Trophoblast cell (in vitro differentiated cells and primary cell): ENCODE results near the gene RGP1.

ENCODE experiments used
- DNase-seq, 2 donors: peaks; one replicate each; pipeline ENCODE4 v3.0.0-alpha.2; 2016
- H2AFZ ChIP-seq: 2 replicates; pipeline ENCODE4 v1.6.1; 2013; ENCODE audit warnings: low read length, moderate library complexity, mild to moderate bottlenecking; ENCODE audit not compliant: insufficient read depth, poor library complexity
- H2AK5ac ChIP-seq: 2 replicates; pipeline ENCODE4 v1.6.1; 2013; ENCODE audit warnings: mild to moderate bottlenecking, low read length
- H2BK120ac ChIP-seq: 2 replicates; pipeline ENCODE4 v1.6.1; 2013; ENCODE audit warnings: low read length, mild to moderate bottlenecking, moderate library complexity; ENCODE audit not compliant: insufficient read depth, poor library complexity
- H2BK12ac ChIP-seq: 2 replicates; pipeline ENCODE4 v1.6.1; 2013; ENCODE audit warnings: mild to moderate bottlenecking, low read length, moderate library complexity
- H2BK5ac ChIP-seq: 2 replicates; pipeline ENCODE4 v1.6.1; 2013; ENCODE audit warnings: low read length, low read depth, moderate library complexity, mild to moderate bottlenecking; ENCODE audit not compliant: poor library complexity
- H3K14ac ChIP-seq: 2 replicates; pipeline ENCODE4 v1.6.1; 2013; ENCODE audit warnings: mild to moderate bottlenecking, low read length
- H3K18ac ChIP-seq: 2 replicates; pipeline ENCODE4 v1.6.1; 2013; ENCODE audit warnings: mild to moderate bottlenecking, low read length
- H3K23ac ChIP-seq: 2 replicates; pipeline ENCODE4 v1.6.1; 2013; ENCODE audit warnings: low read length
- H3K27ac ChIP-seq: 2 replicates; pipeline ENCODE4 v1.5.1; 2013; ENCODE audit warnings: low read depth, mild to moderate bottlenecking, inconsistent platforms, low read length, moderate library complexity
- H3K27me3 ChIP-seq: 2 replicates; pipeline ENCODE4 v1.6.1; 2013; ENCODE audit warnings: inconsistent platforms, mild to moderate bottlenecking, low read length, moderate library complexity; ENCODE audit not compliant: insufficient read depth
- H3K36me3 ChIP-seq, 2 experiments: 1 replicate in 1 of 2; 2 replicates in 1 of 2; pipeline ENCODE4 v1.6.1; 2013; ENCODE audit warnings: low read length in 2 of 2, mild to moderate bottlenecking in 2 of 2, moderate library complexity in 1 of 2; ENCODE audit not compliant: insufficient read depth in 2 of 2, control insufficient read depth in 1 of 2
- H3K4ac ChIP-seq: 2 replicates; pipeline ENCODE4 v1.6.1; 2013; ENCODE audit warnings: low read depth, mild to moderate bottlenecking, low read length, moderate library complexity
- H3K4me1 ChIP-seq, 2 experiments: 1 replicate in 1 of 2; 2 replicates in 1 of 2; pipeline ENCODE4 v1.6.1; 2013; ENCODE audit warnings: low read length in 2 of 2, mild to moderate bottlenecking in 2 of 2, moderate library complexity in 1 of 2; ENCODE audit not compliant: insufficient read depth in 2 of 2, control insufficient read depth in 1 of 2
- H3K4me2 ChIP-seq: 2 replicates; pipeline ENCODE4 v1.6.1; 2013; ENCODE audit warnings: inconsistent platforms, mild to moderate bottlenecking, low read length, moderate library complexity
- H3K4me3 ChIP-seq: 2 replicates; pipeline ENCODE4 v1.5.1; 2013; ENCODE audit warnings: mild to moderate bottlenecking, low read depth, low read length, inconsistent platforms
- H3K79me1 ChIP-seq: one replicate; pipeline ENCODE4 v1.6.1; 2013; ENCODE audit warnings: low read length
- H3K79me2 ChIP-seq: 2 replicates; pipeline ENCODE4 v1.6.1; 2013; ENCODE audit warnings: low read length, mild to moderate bottlenecking; ENCODE audit not compliant: control insufficient read depth, insufficient read depth, poor library complexity
- H3K9ac ChIP-seq: 2 replicates; pipeline ENCODE4 v1.6.1; 2013; ENCODE audit warnings: mild to moderate bottlenecking, low read length
- H3K9me3 ChIP-seq: 2 replicates; pipeline ENCODE4 v1.6.1; 2013; ENCODE audit warnings: low read depth, mild to moderate bottlenecking, control low read depth, inconsistent platforms, low read length; ENCODE audit not compliant: insufficient read depth
- H4K12ac ChIP-seq: 2 replicates; pipeline ENCODE4 v1.6.1; 2013; ENCODE audit warnings: low read depth, mild to moderate bottlenecking, low read length, moderate library complexity
- H4K8ac ChIP-seq: 2 replicates; pipeline ENCODE4 v1.6.1; 2013; ENCODE audit warnings: low read depth, mild to moderate bottlenecking, low read length, moderate library complexity
- H4K91ac ChIP-seq: one replicate; pipeline ENCODE4 v1.6.1; 2013; ENCODE audit warnings: low read depth, mild to moderate bottlenecking, low read length, moderate library complexity
- WGBS: extraction: QIAGEN DNeasy Blood & Tissue Kit; methylation state at CpG from one replicate; pipeline ENCODE4 v1.1.7; 2013; ENCODE audit warnings: missing lambda C conversion rate; ENCODE audit not compliant: insufficient read length, insufficient coverage; ENCODE audit errors: extremely low coverage; 5-methylcytosine and 5-hydroxymethylcytosine counted together

Gene RGP1

DNA sequence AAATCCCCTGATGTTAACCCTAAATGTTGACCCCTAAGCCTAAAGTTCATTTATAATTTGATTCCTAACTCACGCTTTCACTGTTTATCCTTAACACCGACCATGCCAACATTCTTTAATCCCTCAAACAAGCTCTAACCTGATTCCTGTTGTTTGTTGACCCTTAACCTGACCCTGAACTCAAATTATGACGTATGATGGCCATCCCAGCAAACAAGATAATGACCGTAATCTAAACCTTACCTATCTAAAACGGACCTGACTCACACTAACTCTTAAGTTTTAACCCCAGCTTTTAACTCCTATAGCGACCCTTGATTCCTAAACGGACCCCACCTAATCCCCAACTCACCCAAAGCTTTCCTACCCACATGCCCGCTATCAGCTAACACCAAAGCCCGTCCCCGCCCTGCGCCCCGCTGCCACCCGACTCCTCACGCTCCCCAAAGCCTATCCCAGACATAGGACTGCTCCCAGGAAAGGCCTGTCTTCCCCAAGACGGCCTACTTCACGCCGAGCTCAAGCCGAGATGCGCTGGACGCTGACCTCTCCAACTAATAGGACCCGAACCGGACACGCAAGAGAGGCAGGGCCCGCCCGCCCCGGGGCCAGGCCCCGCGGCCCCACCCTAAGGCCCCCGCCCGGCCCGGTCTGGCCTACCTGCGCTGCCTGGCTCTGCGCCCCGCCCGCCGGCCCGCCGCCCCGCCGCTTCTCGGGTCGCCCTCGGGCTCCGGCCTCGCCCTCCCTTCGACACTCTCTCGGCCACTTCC lies 17.5 kb upstream of the RGP1 start:
- Histone ChIP-seq H2AK5ac (peak overlapping the region; percentile 61), H3K4me3 (peak overlapping the region; percentile 96), H3K36me3 (peaks cover 4 to 21% of the 10 kb centered on the region in 2 experiments), H3K23ac (peak overlapping the region; percentile 55), H4K8ac (peak overlapping the region; percentile 65), H3K9ac (peak overlapping the region; percentile 98), H3K18ac (peak overlapping the region; percentile 62), H4K12ac (peak overlapping the region; percentile 84), H3K27ac (peak overlapping the region; percentile 90), H3K14ac (peak overlapping the region; percentile 59), H3K79me2 (peaks cover 25% of the 10 kb centered on the region), H3K27me3 (no peaks in the 10 kb centered on the region), H3K79me1 (peaks cover 28% of the 10 kb centered on the region), H2BK5ac (peak overlapping the region; percentile 29), H4K91ac (peak overlapping the region; percentile 93), H2BK120ac (peak overlapping the region; percentile 61), H3K4me2 (peak overlapping the region; percentile 80), H2AFZ (no peak overlapping the region), H3K4ac (peak overlapping the region; percentile 66), H3K4me1 (peaks cover 38 to 39% of the 10 kb centered on the region in 2 experiments), H2BK12ac (no peak overlapping the region), H3K9me3 (no peaks in the 10 kb centered on the region)
- peak; percentile 25 to 43 for DNase-seq
- WGBS = no CpG with 5 or more reads among the region's 47 CpGs

DNA sequence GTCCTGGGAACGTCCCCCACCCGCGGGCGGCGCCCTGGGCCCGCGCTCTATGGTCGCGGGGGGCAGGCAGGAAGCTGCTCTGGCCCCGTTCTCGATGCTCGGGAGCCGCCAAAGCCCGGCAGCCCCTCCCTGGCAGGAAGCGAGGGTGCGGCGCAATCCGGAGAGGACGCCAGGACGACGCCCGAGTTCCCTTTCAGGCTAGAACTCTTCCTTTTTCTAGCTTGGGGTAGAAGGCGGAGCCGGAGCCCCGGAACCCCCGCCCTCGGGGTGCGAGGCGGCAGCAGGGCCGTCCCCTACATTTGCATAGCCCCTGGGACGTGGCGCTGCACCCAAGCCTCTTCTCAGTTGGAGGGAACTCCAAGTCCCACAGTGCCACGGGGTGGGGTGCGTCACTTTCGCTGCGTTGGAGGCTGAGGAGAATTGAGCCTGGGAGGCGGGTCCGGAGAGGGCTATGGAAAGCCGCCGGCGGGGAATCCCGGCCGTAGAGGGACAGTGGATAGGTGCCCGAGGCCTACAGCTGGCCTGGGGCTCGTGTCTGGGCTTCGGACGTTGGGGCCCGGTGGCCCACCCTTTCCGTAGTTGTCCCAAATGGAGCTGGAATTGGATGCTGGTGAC lies 16.8 kb upstream of the RGP1 start, which contains the start of the genes CREB3 and TLN1:
TSS of gene CREB3 (plus strand) at position 482 of the 615 bp plus-strand sequence. CDS start at position 589, 107 bp downstream.
TSS of gene TLN1 (minus strand) at position 11 of the 615 bp plus-strand sequence. CDS start 6,501 bp downstream, outside the sequence.
- peaks cover 21% of the 10 kb centered on the region for H3K79me2 ChIP-seq
- H3K4ac ChIP-seq = peak within 1 kb of the TSS; percentile 66
- peak within 1 kb of the TSS; percentile 96 for H3K4me3 ChIP-seq
- H3K27ac ChIP-seq = peak within 1 kb of the TSS; percentile 90
- H3K9ac ChIP-seq = peak within 1 kb of the TSS; percentile 98
- no peaks in the 10 kb centered on the region for H3K27me3 ChIP-seq
- H2BK12ac ChIP-seq = no peak within 1 kb of the TSS
- peak within 1 kb of the TSS; percentile 70 for H2BK5ac ChIP-seq
- H3K9me3 ChIP-seq = no peaks in the 10 kb centered on the region
- peak within 1 kb of the TSS; percentile 93 for H4K91ac ChIP-seq
- H3K36me3 ChIP-seq = peaks cover 11 to 28% of the 10 kb centered on the region in 2 experiments
- peaks cover 25% of the 10 kb centered on the region for H3K79me1 ChIP-seq
- H3K4me2 ChIP-seq = peak within 1 kb of the TSS; percentile 80
- peak within 1 kb of the TSS; percentile 62 for H3K18ac ChIP-seq
- H2AK5ac ChIP-seq = peak within 1 kb of the TSS; percentile 61
- peaks cover 32% of the 10 kb centered on the region in 2 experiments for H3K4me1 ChIP-seq
- WGBS = no CpG with 5 or more reads among the region's 49 CpGs
- H2BK120ac ChIP-seq = peak within 1 kb of the TSS; percentile 67
- peak within 1 kb of the TSS; percentile 65 for H4K8ac ChIP-seq
- H4K12ac ChIP-seq = peak within 1 kb of the TSS; percentile 84
- H3K14ac ChIP-seq = peak within 1 kb of the TSS; percentile 69
- H3K23ac ChIP-seq = peak within 1 kb of the TSS; percentile 55
- peak; percentile 99 for DNase-seq
- H2AFZ ChIP-seq = peak within 1 kb of the TSS; percentile 56

DNA sequence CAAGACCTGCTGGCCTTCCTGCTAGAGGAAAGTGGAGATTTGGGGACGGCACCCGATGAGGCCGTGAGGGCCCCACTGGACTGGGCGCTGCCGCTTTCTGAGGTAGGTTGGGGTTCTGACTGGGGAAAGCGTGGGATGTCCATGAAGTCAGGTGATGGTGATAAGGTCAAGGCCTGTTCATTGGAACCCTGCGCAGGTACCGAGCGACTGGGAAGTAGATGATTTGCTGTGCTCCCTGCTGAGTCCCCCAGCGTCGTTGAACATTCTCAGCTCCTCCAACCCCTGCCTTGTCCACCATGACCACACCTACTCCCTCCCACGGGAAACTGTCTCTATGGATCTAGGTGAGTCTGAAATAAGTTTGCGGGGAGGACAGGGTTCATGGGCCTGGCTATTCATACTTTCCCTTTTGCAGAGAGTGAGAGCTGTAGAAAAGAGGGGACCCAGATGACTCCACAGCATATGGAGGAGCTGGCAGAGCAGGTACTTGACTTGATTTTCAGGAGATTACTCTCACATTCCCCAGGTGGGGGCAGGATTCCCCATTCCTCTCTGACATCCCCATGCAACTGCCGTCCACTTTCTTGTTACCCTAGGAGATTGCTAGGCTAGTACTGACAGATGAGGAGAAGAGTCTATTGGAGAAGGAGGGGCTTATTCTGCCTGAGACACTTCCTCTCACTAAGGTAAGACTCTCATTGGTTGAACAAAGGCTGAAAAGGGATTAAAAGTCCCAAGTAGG lies 16.1 kb upstream of the RGP1 start:
- peaks cover 15% of the 10 kb centered on the region for H3K79me2 ChIP-seq
- no peak overlapping the region for H3K23ac ChIP-seq
- peak overlapping the region; percentile 80 for H3K4me2 ChIP-seq
- H3K36me3 ChIP-seq = peaks cover 18 to 35% of the 10 kb centered on the region in 2 experiments
- no peaks in the 10 kb centered on the region for H3K27me3 ChIP-seq
- H3K4ac ChIP-seq = no peak overlapping the region
- peak overlapping the region; percentile 43 for H3K18ac ChIP-seq
- H3K14ac ChIP-seq = peak overlapping the region; percentile 69
- H3K4me3 ChIP-seq = peak overlapping the region; percentile 76
- H4K12ac ChIP-seq = peak overlapping the region; percentile 71
- peak overlapping the region; percentile 56 for H2AFZ ChIP-seq
- H3K9me3 ChIP-seq = no peaks in the 10 kb centered on the region
- peak overlapping the region; percentile 38 for H4K8ac ChIP-seq
- peak overlapping the region; percentile 57 for H2AK5ac ChIP-seq
- H3K9ac ChIP-seq = peak overlapping the region; percentile 77
- peak overlapping the region; percentile 67 for H2BK120ac ChIP-seq
- H2BK12ac ChIP-seq = no peak overlapping the region
- peaks cover 25% of the 10 kb centered on the region in 2 experiments for H3K4me1 ChIP-seq
- H3K27ac ChIP-seq = peak overlapping the region; percentile 90
- H2BK5ac ChIP-seq = peak overlapping the region; percentile 70
- WGBS = no CpG with 5 or more reads among the region's 14 CpGs
- peak overlapping the region; percentile 65 for H4K91ac ChIP-seq
- DNase-seq = peak in 1 of 2 donors; percentile 35
- peaks cover 18% of the 10 kb centered on the region for H3K79me1 ChIP-seq

DNA sequence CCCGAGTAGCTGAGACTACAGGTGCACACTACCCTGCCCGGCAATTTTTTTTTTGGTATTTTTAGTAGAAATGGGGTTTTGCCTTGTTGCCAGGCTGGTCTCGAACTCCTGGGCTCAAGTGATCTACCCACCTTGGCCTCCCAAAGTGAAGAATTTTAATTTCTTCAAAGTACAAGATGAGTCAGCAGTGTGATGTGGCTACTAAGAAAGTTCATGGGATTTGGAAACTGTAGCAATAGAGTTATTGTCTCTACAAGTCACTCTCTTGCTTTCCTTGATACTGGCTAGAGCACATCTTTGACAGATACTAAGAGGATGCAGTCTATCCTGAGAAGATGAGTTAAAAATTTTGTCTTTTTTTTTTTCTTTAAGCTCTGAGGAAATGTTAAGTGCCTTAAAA lies 15.0 kb upstream of the RGP1 start:
- no peak for DNase-seq
- Histone ChIP-seq H2AK5ac (no peak overlapping the region), H3K14ac (no peak overlapping the region), H3K4me1 (peaks cover 19 to 21% of the 10 kb centered on the region in 2 experiments), H3K4ac (no peak overlapping the region), H3K23ac (no peak overlapping the region), H3K4me3 (no peak overlapping the region), H3K79me2 (peaks cover 15% of the 10 kb centered on the region), H3K27ac (no peak overlapping the region), H3K18ac (no peak overlapping the region), H2BK5ac (no peak overlapping the region), H2BK120ac (no peak overlapping the region), H4K91ac (no peak overlapping the region), H3K9me3 (no peaks in the 10 kb centered on the region), H3K79me1 (peaks cover 12% of the 10 kb centered on the region), H3K9ac (no peak overlapping the region), H4K12ac (no peak overlapping the region), H3K36me3 (peaks cover 29 to 46% of the 10 kb centered on the region in 2 experiments), H2AFZ (no peak overlapping the region), H3K27me3 (no peaks in the 10 kb centered on the region), H2BK12ac (no peak overlapping the region), H4K8ac (no peak overlapping the region), H3K4me2 (no peak overlapping the region)
- no CpG with 5 or more reads among the region's 3 CpGs for WGBS
